ENCODE data around the gene KIF27.
A peak's percentile ranks its signal among the peaks of the same experiment; 100 is the strongest.
"Not testable (repeated sequence)": the region's sequence is repeated elsewhere in the genome, so short reads cannot be mapped to it uniquely, and the experiment has no call there.

Gene KIF27

GRCh38 chr9:83934569-83935275 is 13.5 kb upstream of the KIF27 start:
- FAIRE-seq (no peak), DNase-seq (ENCODE audit: low spot score) (no peak)

- FAIRE-seq (no peak), DNase-seq (ENCODE audit: low spot score) (no peak)
Observed at GRCh38 chr9:83933790-83934189, 12.6 kb upstream of the KIF27 start.

- FAIRE-seq (no peak), DNase-seq (ENCODE audit: low spot score) (no peak)
Observed at GRCh38 chr9:83932851-83933250, 11.6 kb upstream of the KIF27 start.

- DNase-seq (ENCODE audit: low spot score), result no peak
- FAIRE-seq, result no peak
Observed at GRCh38 chr9:83932011-83932410, 10.8 kb upstream of the KIF27 start.

GRCh38 chr9:83930881-83931280 is 9.6 kb upstream of the KIF27 start:
- FAIRE-seq (no peak), DNase-seq (ENCODE audit: low spot score) (no peak)

- FAIRE-seq (no peak), DNase-seq (ENCODE audit: low spot score) (no peak)
Observed at GRCh38 chr9:83927591-83927990, 6.4 kb upstream of the KIF27 start.

- DNase-seq (ENCODE audit: low spot score) (peak; percentile 43), FAIRE-seq (no peak)
Observed at GRCh38 chr9:83920469-83920926, 734 bp downstream of the KIF27 start.

GRCh38 chr9:83919111-83919510 is 2.1 kb downstream of the KIF27 start:
- no peak for DNase-seq (ENCODE audit: low spot score)
- no peak for FAIRE-seq

GRCh38 chr9:83912194-83912593 is 9.0 kb downstream of the KIF27 start:
- not testable (repeated sequence) for FAIRE-seq; DNase-seq (ENCODE audit: low spot score)

- FAIRE-seq (no peak), DNase-seq (ENCODE audit: low spot score) (no peak)
Observed at GRCh38 chr9:83906144-83906543, 15.1 kb downstream of the KIF27 start.

- not testable (repeated sequence) for DNase-seq (ENCODE audit: low spot score); FAIRE-seq
Observed at GRCh38 chr9:83900615-83901014, 20.6 kb downstream of the KIF27 start.

GRCh38 chr9:83894301-83894700 is 26.9 kb downstream of the KIF27 start:
- DNase-seq (ENCODE audit: low spot score); FAIRE-seq: not testable (repeated sequence)

GRCh38 chr9:83886498-83886897 is 34.7 kb downstream of the KIF27 start:
- not testable (repeated sequence) for FAIRE-seq; DNase-seq (ENCODE audit: low spot score)

- FAIRE-seq, result not testable (repeated sequence)
- peak; percentile 14 for DNase-seq (ENCODE audit: low spot score)
Observed at GRCh38 chr9:83885559-83886240, 35.5 kb downstream of the KIF27 start.

- not testable (repeated sequence) for DNase-seq (ENCODE audit: low spot score); FAIRE-seq
Observed at GRCh38 chr9:83881687-83882408, 39.4 kb downstream of the KIF27 start.

- DNase-seq (ENCODE audit: low spot score); FAIRE-seq: not testable (repeated sequence)
Observed at GRCh38 chr9:83875559-83875958, 45.7 kb downstream of the KIF27 start.

GRCh38 chr9:83849895-83850294 is 71.3 kb downstream of the KIF27 start:
- DNase-seq (ENCODE audit: low spot score); FAIRE-seq: not testable (repeated sequence)

GRCh38 chr9:83837070-83837643 is 84.1 kb downstream of the KIF27 start:
- peak; percentile 13 for FAIRE-seq
- not testable (repeated sequence) for DNase-seq (ENCODE audit: low spot score)

GRCh38 chr9:83830426-83831071 is 90.7 kb downstream of the KIF27 start:
- not testable (repeated sequence) for FAIRE-seq

GRCh38 chr9:83824986-83825623 is 96.1 kb downstream of the KIF27 start:
- peak; percentile 13 for DNase-seq (ENCODE audit: low spot score)
- FAIRE-seq, result not testable (repeated sequence)

More at GRCh38 chr9:83830426-83831071, 90.7 kb downstream of the KIF27 start:
- DNase-seq (ENCODE audit: low spot score), result not testable (repeated sequence)
